ENCODE measurements around the gene PITX3. TPM values are rescaled to one million over a fixed set of nuclear protein-coding genes. Genes with fewer than 3 reads are reported as not detected.
"Not testable (repeated sequence)": the region's sequence is repeated elsewhere in the genome, so short reads cannot be mapped to it uniquely, and the experiment has no call there.

The PITX3 gene
- total and polyA plus RNA-seq, 4 donors = not detected

DNA sequence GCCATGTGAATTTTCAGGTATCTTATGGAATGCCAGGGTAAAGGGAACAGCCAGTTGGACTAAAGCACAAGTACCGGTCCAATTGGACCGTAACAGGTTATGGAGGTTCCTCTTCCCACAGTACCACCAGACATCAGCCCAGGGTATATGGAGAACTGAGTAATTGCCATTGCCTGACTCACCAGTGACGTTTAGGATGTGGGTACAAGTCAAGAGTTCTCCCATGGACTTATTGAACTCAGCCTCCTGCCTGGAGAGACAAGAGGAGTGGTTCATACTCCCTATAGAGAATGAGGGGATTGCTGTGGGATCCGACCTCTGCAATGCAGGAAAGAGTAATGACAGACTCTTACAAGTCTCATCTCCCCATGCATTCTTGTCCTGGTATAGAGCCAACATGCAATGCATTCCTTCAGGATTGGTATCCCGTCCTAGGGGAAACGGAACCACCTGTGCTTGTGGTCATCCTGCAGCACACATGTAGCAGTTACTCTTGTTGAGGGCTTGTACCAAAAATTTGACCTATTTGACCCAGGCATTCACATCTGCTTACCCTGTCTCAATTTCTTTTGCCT, 45.9 kb downstream of the PITX3 start:
- Histone ChIP-seq H3K9ac (ENCODE audit: low read depth in 1 of 2, low read length in 2 of 2) (no peak overlapping the region), H3K36me3 (ENCODE audit: control insufficient read depth in 4 of 4, insufficient read depth in 3 of 4, low read depth in 1 of 4, low read length in 3 of 4) (no peaks in the 10 kb centered on the region), H3K9me3 (ENCODE audit: control insufficient read depth in 4 of 4, low read length in 3 of 4) (no peaks in the 10 kb centered on the region), H3K27ac (ENCODE audit: low read depth in 1 of 2, low read length in 2 of 2) (no peak overlapping the region), H3K4me3 (ENCODE audit: low read depth in 1 of 3, low read length in 3 of 3) (no peak overlapping the region), H3K27me3 (ENCODE audit: control insufficient read depth in 4 of 4, insufficient read depth in 4 of 4, low read length in 3 of 4) (no peaks in the 10 kb centered on the region), H3K4me1 (ENCODE audit: control insufficient read depth in 4 of 4, insufficient read depth in 4 of 4, low read length in 3 of 4) (no peaks in the 10 kb centered on the region)
- TF ChIP-seq RAD21 (IDR thresholded peaks at IDR 0.05) = no peak
- TF ChIP-seq FOXA1 (IDR thresholded peaks at IDR 0.05) = no peak
- TF ChIP-seq CTCF (IDR thresholded peaks at IDR 0.05; ENCODE audit: low read depth, low read length, missing input control) = no peak
- TF ChIP-seq RXRA (IDR thresholded peaks at IDR 0.05) = no peak
- TF ChIP-seq TAF1 (conservative IDR thresholded peaks at IDR 0.05) = no peak
- no peak for TF ChIP-seq NR2F2 (IDR thresholded peaks at IDR 0.05)
- TF ChIP-seq SP1 (IDR thresholded peaks at IDR 0.05) = no peak
- no peak for TF ChIP-seq EGR1 (IDR thresholded peaks at IDR 0.05; ENCODE audit: low read depth in 2 of 2)
- TF ChIP-seq JUND (IDR thresholded peaks at IDR 0.05) = no peak
- no peak for TF ChIP-seq ZBTB33 (IDR thresholded peaks at IDR 0.05)
- TF ChIP-seq, protein P1, sequence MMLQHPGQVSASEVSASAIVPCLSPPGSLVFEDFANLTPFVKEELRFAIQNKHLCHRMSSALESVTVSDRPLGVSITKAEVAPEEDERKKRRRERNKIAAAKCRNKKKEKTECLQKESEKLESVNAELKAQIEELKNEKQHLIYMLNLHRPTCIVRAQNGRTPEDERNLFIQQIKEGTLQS (IDR thresholded peaks at IDR 0.05) = no peak
- TF ChIP-seq MAX (IDR thresholded peaks at IDR 0.05) = no peak
- WGBS = 81% methylated on average over 6 of the region's 6 CpGs
- DNase-seq (ENCODE audit: low spot score) = no peak

GRCh38 chr10:102191956-102192355, 49.4 kb downstream of the PITX3 start:
- Histone ChIP-seq H3K4me3 (ENCODE audit: low read depth in 1 of 3, low read length in 3 of 3) (no peak overlapping the region), H3K27ac (ENCODE audit: low read depth in 1 of 2, low read length in 2 of 2) (no peak overlapping the region), H3K27me3 (ENCODE audit: control insufficient read depth in 4 of 4, insufficient read depth in 4 of 4, low read length in 3 of 4) (no peaks in the 10 kb centered on the region), H3K4me1 (ENCODE audit: control insufficient read depth in 4 of 4, insufficient read depth in 4 of 4, low read length in 3 of 4) (peaks cover 0 to 6% (median 3%) of the 10 kb centered on the region in 4 donors), H3K9me3 (ENCODE audit: control insufficient read depth in 4 of 4, low read length in 3 of 4) (no peaks in the 10 kb centered on the region), H3K9ac (ENCODE audit: low read depth in 1 of 2, low read length in 2 of 2) (no peak overlapping the region), H3K36me3 (ENCODE audit: control insufficient read depth in 4 of 4, insufficient read depth in 3 of 4, low read depth in 1 of 4, low read length in 3 of 4) (no peaks in the 10 kb centered on the region)
- no peak for DNase-seq (ENCODE audit: low spot score)
- WGBS = 70% methylated on average over 7 of the region's 7 CpGs
- TF ChIP-seq HNF4G (IDR thresholded peaks at IDR 0.05) = no peak
- TF ChIP-seq, protein P1 (IDR thresholded peaks at IDR 0.05) = no peak
- TF ChIP-seq TAF1 (conservative IDR thresholded peaks at IDR 0.05) = no peak
- no peak for TF ChIP-seq JUND (IDR thresholded peaks at IDR 0.05)
- TF ChIP-seq EGR1 (IDR thresholded peaks at IDR 0.05; ENCODE audit: low read depth in 2 of 2) = no peak
- no peak for TF ChIP-seq RAD21 (IDR thresholded peaks at IDR 0.05)
- no peak for TF ChIP-seq FOXA1 (IDR thresholded peaks at IDR 0.05)

GRCh38 chr10:102188941-102189898, 52.1 kb downstream of the PITX3 start:
- H3K27me3 ChIP-seq (ENCODE audit: control insufficient read depth in 4 of 4, insufficient read depth in 4 of 4, low read length in 3 of 4); H3K4me1 ChIP-seq (ENCODE audit: control insufficient read depth in 4 of 4, insufficient read depth in 4 of 4, low read length in 3 of 4); H3K9me3 ChIP-seq (ENCODE audit: control insufficient read depth in 4 of 4, low read length in 3 of 4); H3K4me3 ChIP-seq (ENCODE audit: low read depth in 1 of 3, low read length in 3 of 3); DNase-seq (ENCODE audit: low spot score); H3K27ac ChIP-seq (ENCODE audit: low read depth in 1 of 2, low read length in 2 of 2); H3K36me3 ChIP-seq (ENCODE audit: control insufficient read depth in 4 of 4, insufficient read depth in 3 of 4, low read depth in 1 of 4, low read length in 3 of 4): not testable (repeated sequence)
- peak overlapping the region in 1 of 2 donors; percentile 31 for H3K9ac ChIP-seq (ENCODE audit: low read depth in 1 of 2, low read length in 2 of 2)
- 61% methylated on average over 7 of the region's 7 CpGs for WGBS

Measured in liver (tissue), 9 donors.